ENCODE data around the gene ATRNL1.

ATRNL1 gene

GRCh38 chr10:115860182-115861107, 767.3 kb downstream of the ATRNL1 start:
- Histone ChIP-seq H2AFZ (no peak overlapping the region), H3K4me3 (ENCODE audit: low read depth, low read length) (no peak overlapping the region), H3K79me2 (no peaks in the 10 kb centered on the region), H3K4me2 (ENCODE audit: low read length) (no peak overlapping the region), H3K4me1 (no peaks in the 10 kb centered on the region), H3K27me3 (ENCODE audit: control insufficient read depth, insufficient read depth, low read length) (no peaks in the 10 kb centered on the region), H3K9me3 (ENCODE audit: control insufficient read depth, low read length) (no peaks in the 10 kb centered on the region), H3K27ac (no peak overlapping the region), H3K9ac (no peak overlapping the region), H3K36me3 (ENCODE audit: control insufficient read depth, insufficient read depth, low read length) (no peaks in the 10 kb centered on the region)
- no peak for TF ChIP-seq CTCF (IDR thresholded peaks at IDR 0.05)

GRCh38 chr10:115861455-115861854, 768.3 kb downstream of the ATRNL1 start:
- no peak overlapping the region for H3K9ac ChIP-seq
- H3K27ac ChIP-seq: no peak overlapping the region
- H3K9me3 ChIP-seq (ENCODE audit: control insufficient read depth, low read length): no peaks in the 10 kb centered on the region
- H3K4me1 ChIP-seq: no peaks in the 10 kb centered on the region
- H3K79me2 ChIP-seq: no peaks in the 10 kb centered on the region
- no peak for TF ChIP-seq CTCF (IDR thresholded peaks at IDR 0.05)
- no peak overlapping the region for H3K4me3 ChIP-seq (ENCODE audit: low read depth, low read length)
- no peaks in the 10 kb centered on the region for H3K27me3 ChIP-seq (ENCODE audit: control insufficient read depth, insufficient read depth, low read length)
- no peak overlapping the region for H2AFZ ChIP-seq
- H3K36me3 ChIP-seq (ENCODE audit: control insufficient read depth, insufficient read depth, low read length): no peaks in the 10 kb centered on the region
- no peak overlapping the region for H3K4me2 ChIP-seq (ENCODE audit: low read length)

GRCh38 chr10:115861864-115862263, 768.7 kb downstream of the ATRNL1 start:
- no peak overlapping the region for H3K4me2 ChIP-seq (ENCODE audit: low read length)
- no peaks in the 10 kb centered on the region for H3K27me3 ChIP-seq (ENCODE audit: control insufficient read depth, insufficient read depth, low read length)
- no peaks in the 10 kb centered on the region for H3K36me3 ChIP-seq (ENCODE audit: control insufficient read depth, insufficient read depth, low read length)
- no peak overlapping the region for H2AFZ ChIP-seq
- no peak overlapping the region for H3K4me3 ChIP-seq (ENCODE audit: low read depth, low read length)
- no peaks in the 10 kb centered on the region for H3K9me3 ChIP-seq (ENCODE audit: control insufficient read depth, low read length)
- no peaks in the 10 kb centered on the region for H3K4me1 ChIP-seq
- no peaks in the 10 kb centered on the region for H3K79me2 ChIP-seq
- TF ChIP-seq CTCF (IDR thresholded peaks at IDR 0.05): no peak
- H3K27ac ChIP-seq: no peak overlapping the region
- no peak overlapping the region for H3K9ac ChIP-seq

GRCh38 chr10:115866174-115866573, 773.0 kb downstream of the ATRNL1 start:
- Histone ChIP-seq H3K79me2 (no peaks in the 10 kb centered on the region), H3K36me3 (ENCODE audit: control insufficient read depth, insufficient read depth, low read length) (no peaks in the 10 kb centered on the region), H3K9ac (no peak overlapping the region), H3K27ac (no peak overlapping the region), H3K4me2 (ENCODE audit: low read length) (no peak overlapping the region), H2AFZ (no peak overlapping the region), H3K27me3 (ENCODE audit: control insufficient read depth, insufficient read depth, low read length) (no peaks in the 10 kb centered on the region), H3K9me3 (ENCODE audit: control insufficient read depth, low read length) (no peaks in the 10 kb centered on the region), H3K4me3 (ENCODE audit: low read depth, low read length) (no peak overlapping the region), H3K4me1 (no peaks in the 10 kb centered on the region)
- no peak for TF ChIP-seq CTCF (IDR thresholded peaks at IDR 0.05)

- H3K27me3 ChIP-seq (ENCODE audit: control insufficient read depth, insufficient read depth, low read length): no peaks in the 10 kb centered on the region
Observed at GRCh38 chr10:115866691-115867090, 773.5 kb downstream of the ATRNL1 start.

More at GRCh38 chr10:115866691-115867090, 773.5 kb downstream of the ATRNL1 start:
- no peaks in the 10 kb centered on the region for H3K79me2 ChIP-seq
- H3K36me3 ChIP-seq (ENCODE audit: control insufficient read depth, insufficient read depth, low read length): no peaks in the 10 kb centered on the region
- no peak overlapping the region for H3K9ac ChIP-seq
- no peak overlapping the region for H3K27ac ChIP-seq
- no peak overlapping the region for H3K4me2 ChIP-seq (ENCODE audit: low read length)
- H2AFZ ChIP-seq: no peak overlapping the region
- H3K9me3 ChIP-seq (ENCODE audit: control insufficient read depth, low read length): no peaks in the 10 kb centered on the region
- H3K4me3 ChIP-seq (ENCODE audit: low read depth, low read length): no peak overlapping the region
- H3K4me1 ChIP-seq: no peaks in the 10 kb centered on the region
- TF ChIP-seq CTCF (IDR thresholded peaks at IDR 0.05): no peak

Measured in parathyroid adenoma (tissue), 2 donors.